Neural progenitor cell (in vitro differentiated cells): Measurements from ENCODE around the gene ZNF575. TPM values are rescaled to one million over a fixed set of nuclear protein-coding genes. Genes with fewer than 3 reads are reported as not detected.
"Not testable (repeated sequence)": the region's sequence is repeated elsewhere in the genome, so short reads cannot be mapped to it uniquely, and the experiment has no call there.

ENCODE experiments used
- DNase-seq: peaks from one replicate; pipeline ENCODE4 v3.0.0-alpha.2; 2016; ENCODE audit warnings: low spot score
- H2AFZ ChIP-seq: fragments of 200-600 bp; sonication (generic); replicated peaks from 2 replicates; pipeline ENCODE4 v1.6.1; 2016; ENCODE audit warnings: antibody characterized with exemption
- H3F3A ChIP-seq: fragments of 200-600 bp; sonication (generic); 2 replicates; pipeline ENCODE4 v1.6.1; 2016; ENCODE audit warnings: antibody characterized with exemption, low read depth
- H3K27ac ChIP-seq: fragments of 200-600 bp; sonication (generic); 2 replicates; pipeline ENCODE4 v1.5.1; 2016; ENCODE audit warnings: mild to moderate bottlenecking
- H3K27me3 ChIP-seq: fragments of 200-600 bp; sonication (generic); 2 replicates; pipeline ENCODE4 v1.6.1; 2016; ENCODE audit warnings: mild to moderate bottlenecking, moderate library complexity
- H3K36me3 ChIP-seq: fragments of 200-600 bp; sonication (generic); 2 replicates; pipeline ENCODE4 v1.5.1; 2016
- H3K4me1 ChIP-seq: fragments of 200-600 bp; sonication (generic); 2 replicates; pipeline ENCODE4 v1.6.1; 2016; ENCODE audit warnings: mixed run types
- H3K4me2 ChIP-seq: fragments of 200-600 bp; sonication (generic); 2 replicates; pipeline ENCODE4 v1.6.1; 2016
- H3K4me3 ChIP-seq: fragments of 200-600 bp; sonication (generic); 2 replicates; pipeline ENCODE4 v1.5.1; 2016
- H3K79me2 ChIP-seq: fragments of 200-600 bp; sonication (generic); 2 replicates; pipeline ENCODE4 v1.6.1; 2016; ENCODE audit warnings: low read depth
- H3K9ac ChIP-seq: fragments of 200-600 bp; sonication (generic); 2 replicates; pipeline ENCODE4 v1.6.1; 2016
- H3K9me3 ChIP-seq: fragments of 200-600 bp; sonication (generic); 2 replicates; pipeline ENCODE4 v1.5.1; 2016; ENCODE audit warnings: low read depth
- H4K20me1 ChIP-seq: fragments of 200-600 bp; sonication (generic); 2 replicates; pipeline ENCODE4 v1.6.1; 2016; ENCODE audit warnings: low read depth
- H3K27ac Mint-ChIP-seq: 3 replicates; pipeline ENCODE4 v1.8.0; 2021; ENCODE audit warnings: mixed read lengths
- H3K27me3 Mint-ChIP-seq: 2 replicates; pipeline ENCODE4 v1.8.0; 2022; ENCODE audit warnings: low read depth, mild to moderate bottlenecking, inconsistent platforms, moderate library complexity, mixed read lengths; ENCODE audit not compliant: insufficient read depth
- H3K36me3 Mint-ChIP-seq: 3 replicates; pipeline ENCODE4 v1.8.0; 2021; ENCODE audit warnings: mixed read lengths
- H3K4me1 Mint-ChIP-seq: 3 replicates; pipeline ENCODE4 v1.8.0; 2021; ENCODE audit warnings: mixed read lengths
- H3K4me3 Mint-ChIP-seq: 3 replicates; pipeline ENCODE4 v1.8.0; 2021; ENCODE audit warnings: mild to moderate bottlenecking, moderate library complexity, mixed read lengths
- H3K9me3 Mint-ChIP-seq: 3 replicates; pipeline ENCODE4 v1.8.0; 2020; ENCODE audit warnings: mixed read lengths
- EZH2 ChIP-seq: fragments of 200-600 bp; sonication (generic); IDR thresholded peaks from 2 replicates; pipeline ENCODE4 v1.6.1; 2017; ENCODE audit warnings: antibody characterized with exemption, mild to moderate bottlenecking, moderate library complexity
- EZH2phosphoT487 ChIP-seq: fragments of 200-600 bp; sonication (generic); IDR thresholded peaks from 2 replicates; pipeline ENCODE4 v1.6.1; 2017; ENCODE audit warnings: antibody characterized with exemption
- total RNA-seq: library from RNA; depleted of rRNA; stranded (reverse); fragments of >200 nt; gene quantifications from 2 replicates; pipeline ENCODE4 v1.2.3, GENCODE V29; 2015; ENCODE audit warnings: low replicate concordance
- TF ChIP-seq, protein P1 (sequence below): fragments of 200-600 bp; sonication (generic); IDR thresholded peaks from 2 replicates; pipeline ENCODE4 v1.5.1; 2017; ENCODE audit warnings: antibody characterized with exemption, mild to moderate bottlenecking

ZNF575 gene
- total RNA-seq, 1 donor from 2014 or later = not detected

DNA sequence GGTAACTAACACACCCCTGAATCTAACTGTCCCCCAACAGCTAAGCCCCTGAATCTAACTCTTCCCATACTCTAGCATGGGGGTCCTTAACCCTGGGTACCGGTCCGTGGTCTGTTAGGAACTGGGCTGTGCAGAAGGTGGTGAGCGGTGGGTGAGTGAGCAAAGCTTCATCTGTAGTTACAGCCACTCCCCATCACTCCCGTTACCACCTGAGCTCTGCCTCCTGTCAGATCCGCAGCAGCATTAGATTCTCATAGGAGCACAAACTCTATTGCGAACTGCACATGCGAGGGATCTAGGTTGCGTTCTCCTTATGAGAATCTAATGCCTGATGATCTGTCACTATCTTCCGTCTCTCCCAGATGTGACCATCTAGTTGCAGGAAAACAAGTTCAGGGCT is 22.3 kb upstream of the ZNF575 start:
- Mint-ChIP-seq H3K4me1 (no peaks in the 10 kb centered on the region), H3K27ac (no peak overlapping the region), H3K27me3 (peaks cover 4% of the 10 kb centered on the region), H3K9me3 (no peaks in the 10 kb centered on the region), H3K36me3 (peaks cover 29% of the 10 kb centered on the region), H3K4me3 (no peak overlapping the region)
- no peak overlapping the region for H2AFZ ChIP-seq
- H3K36me3 ChIP-seq = no peaks in the 10 kb centered on the region
- H3K4me3 ChIP-seq = no peak overlapping the region
- H3K4me2 ChIP-seq = no peak overlapping the region
- H3K9me3 ChIP-seq = no peaks in the 10 kb centered on the region
- no peaks in the 10 kb centered on the region for H3K4me1 ChIP-seq
- no peaks in the 10 kb centered on the region for H3K27me3 ChIP-seq
- TF ChIP-seq EZH2 = no peak
- TF ChIP-seq EZH2phosphoT487 = no peak
- TF ChIP-seq, protein P1, sequence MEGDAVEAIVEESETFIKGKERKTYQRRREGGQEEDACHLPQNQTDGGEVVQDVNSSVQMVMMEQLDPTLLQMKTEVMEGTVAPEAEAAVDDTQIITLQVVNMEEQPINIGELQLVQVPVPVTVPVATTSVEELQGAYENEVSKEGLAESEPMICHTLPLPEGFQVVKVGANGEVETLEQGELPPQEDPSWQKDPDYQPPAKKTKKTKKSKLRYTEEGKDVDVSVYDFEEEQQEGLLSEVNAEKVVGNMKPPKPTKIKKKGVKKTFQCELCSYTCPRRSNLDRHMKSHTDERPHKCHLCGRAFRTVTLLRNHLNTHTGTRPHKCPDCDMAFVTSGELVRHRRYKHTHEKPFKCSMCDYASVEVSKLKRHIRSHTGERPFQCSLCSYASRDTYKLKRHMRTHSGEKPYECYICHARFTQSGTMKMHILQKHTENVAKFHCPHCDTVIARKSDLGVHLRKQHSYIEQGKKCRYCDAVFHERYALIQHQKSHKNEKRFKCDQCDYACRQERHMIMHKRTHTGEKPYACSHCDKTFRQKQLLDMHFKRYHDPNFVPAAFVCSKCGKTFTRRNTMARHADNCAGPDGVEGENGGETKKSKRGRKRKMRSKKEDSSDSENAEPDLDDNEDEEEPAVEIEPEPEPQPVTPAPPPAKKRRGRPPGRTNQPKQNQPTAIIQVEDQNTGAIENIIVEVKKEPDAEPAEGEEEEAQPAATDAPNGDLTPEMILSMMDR = no peak
- H3K79me2 ChIP-seq = no peaks in the 10 kb centered on the region
- H3F3A ChIP-seq = no peaks in the 10 kb centered on the region
- H4K20me1 ChIP-seq = no peaks in the 10 kb centered on the region
- no peak for DNase-seq
- no peak overlapping the region for H3K27ac ChIP-seq
- no peak overlapping the region for H3K9ac ChIP-seq

DNA sequence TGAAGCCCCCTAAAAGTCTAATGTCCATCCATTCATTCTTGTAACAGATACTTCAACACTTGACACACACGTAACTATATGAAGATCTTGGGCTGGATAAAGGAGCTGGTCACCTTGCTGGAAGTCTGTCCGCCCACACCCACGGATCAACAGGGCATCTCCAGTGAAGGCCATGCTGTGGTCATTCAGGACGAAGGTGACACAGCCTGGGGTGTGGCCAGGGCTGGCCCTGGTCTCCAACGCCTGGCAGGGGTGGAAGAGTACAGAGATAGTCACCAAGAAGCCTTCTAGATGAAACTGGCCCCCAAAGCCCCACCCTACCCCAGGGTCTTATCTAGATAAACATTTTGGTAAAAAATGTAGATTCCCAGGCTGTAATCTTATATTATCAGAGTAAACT is 21.7 kb upstream of the ZNF575 start:
- no peaks in the 10 kb centered on the region for H3K27me3 ChIP-seq
- peaks cover 4% of the 10 kb centered on the region for H3K27me3 Mint-ChIP-seq
- no peaks in the 10 kb centered on the region for H3K36me3 ChIP-seq
- no peaks in the 10 kb centered on the region for H3K4me1 ChIP-seq
- no peaks in the 10 kb centered on the region for H3K9me3 Mint-ChIP-seq
- H3K9ac ChIP-seq = no peak overlapping the region
- DNase-seq = no peak
- no peak for TF ChIP-seq EZH2
- TF ChIP-seq EZH2phosphoT487 = no peak
- TF ChIP-seq, protein P1 = no peak
- no peaks in the 10 kb centered on the region for H3K4me1 Mint-ChIP-seq
- H3K79me2 ChIP-seq = no peaks in the 10 kb centered on the region
- H3K27ac Mint-ChIP-seq = no peak overlapping the region
- peaks cover 29% of the 10 kb centered on the region for H3K36me3 Mint-ChIP-seq
- H3F3A ChIP-seq = no peaks in the 10 kb centered on the region
- no peaks in the 10 kb centered on the region for H4K20me1 ChIP-seq
- no peak overlapping the region for H3K4me3 Mint-ChIP-seq
- H3K9me3 ChIP-seq = no peaks in the 10 kb centered on the region
- H3K4me2 ChIP-seq = no peak overlapping the region
- H2AFZ ChIP-seq = no peak overlapping the region
- H3K27ac ChIP-seq = no peak overlapping the region
- H3K4me3 ChIP-seq = no peak overlapping the region

DNA sequence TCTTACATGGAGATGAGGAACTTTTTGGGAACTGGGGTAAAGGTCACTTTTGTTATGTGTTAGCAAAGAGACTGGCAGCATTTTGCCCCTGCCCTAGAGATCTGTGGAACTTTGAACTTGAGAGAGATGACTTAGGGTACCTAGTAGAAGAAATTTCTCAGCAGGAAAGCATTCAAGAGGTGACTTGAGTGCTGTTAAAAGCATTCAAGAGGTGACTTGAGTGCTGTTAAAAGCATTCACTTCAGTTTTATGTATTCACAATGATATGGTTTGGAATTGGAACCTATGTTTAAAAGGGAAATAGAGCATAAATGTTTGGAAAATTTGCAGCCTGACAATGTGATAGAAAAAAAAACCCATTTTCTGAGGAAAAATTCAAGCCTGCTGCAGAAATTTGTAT is 20.6 kb upstream of the ZNF575 start:
- not testable (repeated sequence) for H3K9me3 Mint-ChIP-seq, H3K36me3 ChIP-seq, H3K4me3 ChIP-seq, H3K27ac Mint-ChIP-seq, H3K4me1 Mint-ChIP-seq, H3K27me3 Mint-ChIP-seq, H3K4me3 Mint-ChIP-seq, H3K9ac ChIP-seq, H3K4me1 ChIP-seq, H3K27me3 ChIP-seq, H3F3A ChIP-seq, H3K4me2 ChIP-seq, H3K27ac ChIP-seq, H4K20me1 ChIP-seq, H3K9me3 ChIP-seq, DNase-seq, H3K79me2 ChIP-seq, H2AFZ ChIP-seq
- H3K36me3 Mint-ChIP-seq = peaks cover 32% of the 10 kb centered on the region

DNA sequence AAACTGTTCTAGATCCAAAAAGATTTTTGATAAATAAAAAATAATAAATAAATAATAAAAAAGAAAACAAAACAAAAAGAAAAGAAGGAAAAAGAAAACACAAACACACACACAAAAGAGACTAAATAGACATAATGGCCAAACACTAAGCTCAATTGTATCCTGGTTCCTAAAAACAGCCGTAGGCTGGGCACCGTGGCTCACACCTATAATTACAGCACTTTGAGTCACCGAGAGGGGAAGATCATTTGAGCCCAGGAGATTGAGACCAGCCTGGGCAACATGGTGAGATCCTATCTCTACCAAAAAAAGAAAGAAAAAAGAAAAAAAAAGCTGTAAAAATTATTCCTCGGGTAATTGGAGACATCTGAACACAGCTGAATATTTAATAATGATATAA is 14.9 kb upstream of the ZNF575 start:
- Histone ChIP-seq H3K79me2 (no peaks in the 10 kb centered on the region), H3K36me3 (no peaks in the 10 kb centered on the region), H3K4me1 (no peaks in the 10 kb centered on the region), H3K9ac (no peak overlapping the region), H4K20me1 (no peaks in the 10 kb centered on the region), H3F3A (no peaks in the 10 kb centered on the region), H3K9me3 (no peaks in the 10 kb centered on the region), H3K4me3 (no peak overlapping the region), H3K27me3 (no peaks in the 10 kb centered on the region), H3K27ac (no peak overlapping the region), H3K4me2 (no peak overlapping the region), H2AFZ (no peak overlapping the region)
- H3K27ac Mint-ChIP-seq = no peak overlapping the region
- H3K9me3 Mint-ChIP-seq = no peaks in the 10 kb centered on the region
- DNase-seq = no peak
- peaks cover 4% of the 10 kb centered on the region for H3K27me3 Mint-ChIP-seq
- H3K36me3 Mint-ChIP-seq = peaks cover 7% of the 10 kb centered on the region
- TF ChIP-seq, protein P1 = no peak
- TF ChIP-seq EZH2phosphoT487 (no peak), EZH2 (no peak)
- peaks cover 4% of the 10 kb centered on the region for H3K4me1 Mint-ChIP-seq
- H3K4me3 Mint-ChIP-seq = no peak overlapping the region
